Stimulated activated CD4-positive, alpha-beta T cell treated with anti-CD3 and anti-CD28 coated beads, Interleukin-2, amount 100 ng/mL, for 48 hours (primary cell): ENCODE measurements around the gene MOV10L1.

Experiments used
- DNase-seq, 2 donors: peaks; one replicate each; pipeline ENCODE4 v3.0.0-alpha.2; 2020

MOV10L1 gene

DNA sequence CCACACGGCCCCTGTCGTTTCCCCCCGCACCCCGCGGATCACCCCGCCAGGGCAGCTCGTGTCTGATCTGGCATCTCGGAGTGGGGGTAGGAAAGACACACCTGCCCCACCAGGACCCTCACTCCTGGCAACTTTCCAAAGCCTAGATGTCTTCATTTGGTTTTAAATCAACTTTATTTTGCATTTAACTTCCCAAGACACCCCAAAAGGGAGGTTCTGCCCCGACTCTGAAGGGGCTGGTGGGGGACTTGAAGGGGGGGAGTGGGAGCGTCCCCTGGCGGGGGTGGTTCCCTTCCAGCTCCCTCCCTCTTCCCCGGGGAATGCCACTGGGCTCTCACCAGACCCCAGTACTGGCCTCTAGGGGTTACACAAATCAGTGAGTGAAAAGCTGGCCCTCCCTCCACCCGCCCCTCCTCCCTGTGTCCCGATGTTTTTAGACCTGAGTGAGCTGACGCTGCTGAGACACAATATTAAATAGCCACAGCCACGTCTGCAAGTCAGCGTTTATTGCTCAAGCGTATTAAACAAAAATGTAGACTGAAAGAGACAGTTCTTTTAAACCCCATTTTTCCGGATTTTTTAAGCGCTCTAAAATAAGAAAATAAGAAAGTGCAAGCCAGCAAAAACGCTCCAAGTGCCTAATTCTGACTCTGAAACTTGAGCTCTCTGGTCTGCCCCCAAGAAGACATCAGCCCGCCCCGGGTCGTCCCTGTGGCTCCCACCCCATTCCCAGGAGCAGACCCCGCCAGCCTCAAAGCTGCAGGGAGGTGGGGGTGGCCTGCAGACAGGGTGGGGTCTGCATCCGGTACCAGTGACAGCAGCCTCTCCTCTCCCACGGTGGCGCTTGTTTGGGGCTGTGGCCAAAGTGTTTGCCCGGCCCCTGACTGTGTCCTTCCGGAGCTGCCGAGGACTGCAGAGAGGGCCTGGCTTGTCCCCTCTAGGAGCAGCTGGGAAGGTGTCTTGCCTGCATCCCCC is 30.6 kb upstream of the MOV10L1 start:
- DNase-seq: no peak

DNA sequence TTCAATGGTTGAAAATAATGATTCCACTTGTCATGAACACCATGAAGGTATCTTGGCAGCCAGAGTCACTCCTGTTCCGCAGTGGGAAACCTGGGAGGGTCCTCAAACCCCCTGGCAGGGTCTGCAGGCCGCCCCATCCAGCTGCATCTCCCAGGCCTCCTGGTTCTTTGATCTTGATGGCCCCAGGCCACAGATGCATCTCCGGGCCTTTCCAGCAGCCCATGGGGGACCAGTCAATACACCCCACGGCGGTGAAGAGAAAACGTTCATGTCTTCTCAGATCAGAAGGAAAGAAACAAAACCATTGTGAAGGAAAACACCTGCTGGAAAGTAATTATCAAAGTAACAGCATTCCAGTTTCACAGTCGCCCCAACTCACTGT is 29.9 kb upstream of the MOV10L1 start:
- DNase-seq: no peak

DNA sequence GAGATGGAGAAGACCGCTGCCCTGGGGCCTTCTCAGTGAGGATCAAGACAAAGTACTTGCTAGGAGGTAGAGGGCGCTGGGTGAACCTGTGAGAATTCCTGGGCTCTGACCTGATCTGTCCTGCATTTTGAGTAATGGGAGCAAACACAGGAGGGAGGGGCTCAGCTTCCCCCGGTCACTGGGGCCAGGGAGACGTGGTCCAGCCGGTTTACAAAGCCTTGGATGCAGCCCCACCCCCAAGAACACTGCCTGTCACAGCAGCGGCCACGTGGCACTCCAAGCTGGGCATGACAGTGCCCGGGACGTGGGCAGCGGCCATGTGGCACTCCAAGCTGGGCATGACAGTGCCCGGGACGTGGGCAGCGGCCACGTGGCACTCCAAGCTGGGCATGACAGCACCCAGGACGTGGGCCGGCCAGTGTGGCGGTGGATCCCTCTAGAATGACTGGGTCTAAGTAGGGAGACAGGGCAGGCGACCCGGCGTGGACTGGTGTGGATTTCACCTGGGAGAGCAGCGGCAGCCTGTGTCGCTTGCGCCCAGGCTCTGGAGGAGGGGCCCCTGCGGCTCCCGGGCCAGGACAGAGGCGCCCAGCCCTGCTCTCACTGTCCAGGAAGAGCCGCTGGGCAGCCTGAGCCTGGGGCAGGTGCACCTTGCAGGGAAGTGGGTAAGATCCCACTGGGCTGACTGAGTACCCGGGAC is 29.2 kb upstream of the MOV10L1 start:
- no peak for DNase-seq

DNA sequence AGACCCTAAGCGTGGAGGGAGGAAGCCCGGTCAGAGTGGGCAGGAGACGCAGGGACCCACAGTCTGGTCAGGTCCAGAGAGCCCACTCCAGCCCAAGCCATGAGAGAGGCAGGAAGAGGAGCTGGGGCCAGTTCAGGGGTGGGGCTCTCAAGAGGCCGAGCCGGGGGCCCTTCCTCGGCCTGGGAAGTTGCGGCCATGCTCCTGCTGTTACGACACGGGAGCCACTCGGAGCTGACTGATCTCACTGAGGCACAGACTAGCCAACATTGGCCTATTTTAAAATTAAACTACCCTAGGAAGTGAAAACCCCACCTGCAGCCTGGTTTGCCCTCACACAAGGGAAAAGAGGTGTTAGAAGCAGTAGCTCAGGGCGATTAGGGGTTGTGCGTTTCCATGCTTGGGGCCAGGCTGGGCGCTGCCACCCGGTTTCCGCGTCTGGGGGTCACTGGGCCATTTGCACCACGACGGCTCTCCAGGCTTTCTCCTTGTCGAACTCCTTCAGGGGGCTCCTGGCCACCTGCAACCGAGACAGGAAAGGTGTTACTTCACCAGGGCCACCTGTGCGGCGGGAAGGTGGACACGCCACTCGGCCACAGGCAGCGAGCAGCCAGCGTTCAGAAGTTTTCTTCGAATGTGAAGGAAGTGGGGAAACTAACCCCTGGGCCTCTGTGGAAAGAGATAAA is 28.5 kb upstream of the MOV10L1 start:
- DNase-seq: no peak

DNA sequence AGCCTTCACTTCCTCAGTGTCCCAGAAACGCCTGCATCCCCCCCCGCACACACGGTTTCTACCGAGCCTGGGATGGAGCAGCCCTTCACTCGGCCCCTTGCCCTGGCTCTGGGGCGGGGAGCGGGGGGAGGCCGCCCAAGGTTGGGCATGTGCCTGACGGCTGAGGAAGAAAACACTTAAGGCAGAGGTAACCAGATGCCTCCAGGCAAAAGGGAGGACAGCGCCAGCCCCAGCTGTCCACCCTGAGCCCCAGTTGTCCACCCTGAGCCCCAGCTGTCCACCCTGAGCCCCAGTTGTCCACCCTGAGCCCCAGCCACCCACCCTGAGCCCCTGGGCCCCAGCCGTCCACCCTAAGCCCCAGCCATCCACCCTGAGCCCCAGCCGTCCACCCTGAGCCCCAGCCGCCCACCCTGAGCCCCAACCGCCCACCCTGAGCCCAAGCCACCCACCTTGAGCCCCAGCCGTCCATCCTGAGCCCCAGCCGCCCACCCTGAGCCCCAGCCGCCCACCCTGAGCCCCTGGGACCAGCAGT is 27.9 kb upstream of the MOV10L1 start:
- DNase-seq: no peak

DNA sequence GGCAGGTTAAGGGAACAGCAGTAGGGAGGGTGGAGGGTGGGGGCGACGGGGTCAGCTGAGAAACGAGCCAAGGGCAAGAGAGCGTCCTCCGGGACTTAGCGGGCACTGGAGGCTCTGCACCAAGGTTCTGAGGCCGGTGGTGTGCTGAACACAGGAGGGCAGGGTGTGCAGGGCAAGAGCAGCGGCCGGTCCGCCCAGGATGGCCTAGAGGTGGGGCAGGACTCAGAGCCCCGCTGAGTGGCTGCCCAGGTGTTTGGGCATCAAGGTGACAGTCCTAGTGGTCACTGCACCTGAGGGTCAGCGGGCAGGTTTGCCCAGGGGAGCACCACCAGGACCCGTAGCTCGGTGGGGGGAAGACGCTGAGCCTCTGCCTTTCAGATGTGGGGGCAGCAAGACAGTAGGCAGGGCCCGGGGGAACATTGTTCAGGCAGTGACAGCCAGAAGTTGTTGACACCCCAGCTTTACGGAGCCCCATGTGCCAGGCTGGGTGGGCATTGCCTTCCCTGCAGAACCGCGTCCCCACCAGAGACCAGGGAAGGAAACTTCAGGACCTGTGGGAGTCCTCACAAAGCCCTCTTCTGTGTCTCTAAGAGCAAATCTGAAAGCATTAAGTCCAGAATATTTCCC is 27.2 kb upstream of the MOV10L1 start:
- DNase-seq: no peak

DNA sequence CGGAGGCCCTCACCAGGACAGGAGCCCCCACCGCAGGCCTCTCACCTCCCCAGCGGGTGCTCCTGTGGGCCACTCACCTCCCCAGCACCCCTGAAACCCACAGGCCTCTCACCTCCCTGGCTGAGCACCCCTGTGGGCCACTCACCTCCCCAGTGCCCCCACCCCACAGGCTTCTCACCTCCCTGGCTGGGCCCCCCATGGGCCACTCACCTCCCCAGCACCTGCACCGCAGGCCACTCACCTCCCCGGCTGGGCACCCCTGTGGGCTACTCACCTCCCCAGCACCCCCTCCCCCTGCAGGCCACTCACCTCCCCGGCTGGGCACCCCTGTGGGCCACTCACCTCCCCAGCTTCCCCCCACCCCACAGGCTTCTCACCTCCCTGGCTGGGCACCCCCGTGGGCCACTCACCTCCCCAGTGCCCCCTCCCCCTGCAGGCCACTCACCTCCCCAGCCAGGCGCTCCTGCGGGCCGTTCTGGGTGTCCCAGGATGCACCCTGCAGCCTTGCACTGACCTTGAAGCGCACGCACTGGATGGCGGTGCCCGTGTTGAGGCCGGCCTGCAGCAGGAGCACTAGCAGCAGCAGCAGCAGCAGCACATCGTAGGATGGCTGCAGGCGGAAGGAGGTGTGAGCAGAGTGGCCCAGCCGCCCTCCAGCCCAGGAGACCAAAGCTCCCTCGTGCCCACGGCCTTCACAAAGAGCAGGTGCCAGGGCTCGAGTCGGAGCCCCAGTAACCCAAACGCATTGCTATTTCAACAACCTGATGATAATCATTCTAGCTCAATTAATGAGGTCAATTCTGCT is 26.0 kb upstream of the MOV10L1 start:
- DNase-seq: no peak

DNA sequence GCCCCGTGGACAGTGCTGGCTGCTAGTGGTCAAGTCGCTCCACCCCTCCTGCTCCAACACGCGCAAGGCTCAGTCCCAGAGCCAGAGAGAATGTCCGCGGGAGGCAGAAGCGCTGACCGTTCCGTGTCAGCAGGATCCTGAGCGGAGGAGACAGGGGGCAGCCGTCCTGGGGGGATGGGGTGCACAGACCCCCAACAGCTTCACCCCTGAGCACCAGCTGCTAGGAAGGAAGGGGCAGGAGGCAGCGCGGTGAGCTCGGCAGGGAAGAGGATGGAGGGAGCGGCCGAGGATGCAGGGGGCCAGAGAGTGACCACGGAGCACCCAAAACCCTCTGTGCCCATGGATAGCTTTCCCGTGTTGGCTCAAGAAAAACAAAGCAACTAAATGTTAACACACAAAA is 25.4 kb upstream of the MOV10L1 start:
- no peak for DNase-seq

DNA sequence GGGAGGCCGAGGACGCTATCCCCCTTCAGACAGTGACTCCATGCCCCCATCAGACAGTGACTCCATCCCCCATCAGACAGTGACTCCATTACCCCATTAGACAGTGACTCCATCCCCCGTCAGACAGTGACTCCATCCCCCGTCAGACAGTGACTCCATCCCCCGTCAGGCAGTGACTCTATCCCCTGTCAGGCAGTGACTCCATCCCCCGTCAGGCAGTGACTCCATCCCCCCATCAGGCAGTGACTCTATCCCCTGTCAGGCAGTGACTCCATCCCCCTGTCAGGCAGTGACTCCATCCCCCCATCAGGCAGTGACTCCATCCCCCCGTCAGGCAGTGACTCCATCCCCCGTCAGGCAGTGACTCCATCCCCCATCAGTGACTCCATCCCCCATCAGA is 22.6 kb upstream of the MOV10L1 start:
- no peak for DNase-seq

DNA sequence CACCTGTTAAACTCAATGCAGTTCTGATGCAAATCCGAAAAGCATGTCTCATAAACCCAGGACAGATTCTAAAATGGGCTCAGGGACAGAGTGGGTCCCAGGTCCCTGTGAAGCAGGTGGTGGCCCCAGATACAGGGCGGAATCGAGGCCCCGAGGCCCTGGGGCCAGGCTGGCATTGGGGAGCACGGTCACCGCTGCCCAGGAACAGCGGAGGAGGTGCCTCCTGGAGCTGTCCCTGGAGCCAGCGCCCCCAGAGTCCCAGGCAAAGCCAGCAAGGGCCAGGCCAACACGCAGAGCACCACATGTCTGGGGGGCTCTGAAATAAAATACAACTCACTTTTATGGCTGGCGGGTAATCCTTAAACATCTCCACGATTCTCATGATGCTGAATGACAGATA is 21.7 kb upstream of the MOV10L1 start:
- no peak for DNase-seq

DNA sequence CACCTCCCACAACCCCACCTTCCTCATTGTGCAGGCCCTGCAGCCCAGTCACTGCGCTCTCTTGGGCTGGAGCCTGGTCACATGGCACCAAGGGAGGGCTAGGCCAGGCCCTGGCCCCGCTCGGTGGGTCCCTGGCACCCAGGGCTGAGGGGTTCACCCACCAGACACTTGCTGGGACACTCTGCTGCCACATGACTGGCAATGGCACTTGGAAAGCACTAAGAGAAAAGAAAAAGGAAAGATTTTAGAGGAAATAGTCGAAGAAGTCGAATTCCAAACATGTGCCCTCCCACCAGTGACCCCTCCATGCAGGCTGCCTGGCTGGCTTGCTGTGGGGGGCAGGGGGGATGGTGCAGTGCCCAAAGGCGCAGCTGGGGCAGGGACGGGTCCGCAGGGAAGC is 19.4 kb upstream of the MOV10L1 start:
- DNase-seq: no peak

DNA sequence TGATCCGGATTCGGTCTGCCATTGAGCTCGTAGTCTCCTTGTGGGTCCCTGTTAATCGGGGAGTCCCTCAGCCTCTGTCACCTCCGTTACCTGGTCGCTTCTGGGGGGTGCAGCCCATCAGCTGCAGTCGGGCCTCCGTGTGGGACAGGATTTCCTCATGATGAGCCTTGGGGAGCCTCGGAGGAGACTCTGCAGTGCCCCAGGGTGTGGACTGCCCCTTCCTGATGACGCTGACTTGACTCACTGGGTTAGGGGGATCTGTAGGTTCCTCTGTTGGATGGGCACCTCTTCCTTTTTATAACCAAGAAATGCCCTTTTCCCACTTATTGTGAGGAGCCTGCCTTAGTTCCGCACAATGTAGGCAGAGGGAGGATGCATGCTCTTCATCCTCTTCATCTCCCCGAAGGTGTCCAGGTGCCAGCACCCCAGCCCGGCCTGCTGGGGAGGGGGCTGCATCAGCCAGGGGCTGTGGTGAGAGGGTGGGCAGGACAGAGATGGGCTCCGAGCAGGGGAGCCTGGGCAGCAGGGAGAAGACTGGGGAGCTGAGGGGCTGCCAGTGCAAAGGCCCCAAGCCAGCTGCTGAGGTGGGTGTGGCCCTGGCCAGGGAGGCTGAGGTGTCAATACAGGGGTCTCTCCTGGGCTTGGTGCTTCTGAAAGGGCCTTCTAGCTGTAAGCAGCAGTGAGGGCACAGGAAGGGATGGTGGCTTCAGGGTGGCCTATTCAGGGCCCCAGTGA is 18.2 kb upstream of the MOV10L1 start:
- DNase-seq: no peak

DNA sequence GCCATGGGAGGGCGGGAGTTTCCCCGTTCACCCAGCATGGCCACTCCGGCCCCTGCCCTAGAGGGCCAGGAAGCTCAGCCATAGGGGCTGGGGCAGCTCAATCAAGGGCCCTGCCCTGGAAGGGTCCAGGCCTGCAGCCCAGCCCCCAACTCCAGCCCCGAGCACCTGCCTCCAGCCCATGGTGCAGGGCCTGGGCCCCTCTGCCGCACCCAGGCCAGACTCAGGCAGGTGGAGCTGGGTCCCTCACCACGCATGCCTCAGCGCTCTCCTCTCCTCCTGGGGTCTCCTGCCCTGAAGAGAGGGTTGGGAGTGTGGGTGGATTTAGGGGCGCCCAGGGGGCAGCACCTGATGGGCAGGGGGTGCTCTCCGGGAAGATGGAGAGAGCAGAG is 17.6 kb upstream of the MOV10L1 start:
- no peak for DNase-seq

DNA sequence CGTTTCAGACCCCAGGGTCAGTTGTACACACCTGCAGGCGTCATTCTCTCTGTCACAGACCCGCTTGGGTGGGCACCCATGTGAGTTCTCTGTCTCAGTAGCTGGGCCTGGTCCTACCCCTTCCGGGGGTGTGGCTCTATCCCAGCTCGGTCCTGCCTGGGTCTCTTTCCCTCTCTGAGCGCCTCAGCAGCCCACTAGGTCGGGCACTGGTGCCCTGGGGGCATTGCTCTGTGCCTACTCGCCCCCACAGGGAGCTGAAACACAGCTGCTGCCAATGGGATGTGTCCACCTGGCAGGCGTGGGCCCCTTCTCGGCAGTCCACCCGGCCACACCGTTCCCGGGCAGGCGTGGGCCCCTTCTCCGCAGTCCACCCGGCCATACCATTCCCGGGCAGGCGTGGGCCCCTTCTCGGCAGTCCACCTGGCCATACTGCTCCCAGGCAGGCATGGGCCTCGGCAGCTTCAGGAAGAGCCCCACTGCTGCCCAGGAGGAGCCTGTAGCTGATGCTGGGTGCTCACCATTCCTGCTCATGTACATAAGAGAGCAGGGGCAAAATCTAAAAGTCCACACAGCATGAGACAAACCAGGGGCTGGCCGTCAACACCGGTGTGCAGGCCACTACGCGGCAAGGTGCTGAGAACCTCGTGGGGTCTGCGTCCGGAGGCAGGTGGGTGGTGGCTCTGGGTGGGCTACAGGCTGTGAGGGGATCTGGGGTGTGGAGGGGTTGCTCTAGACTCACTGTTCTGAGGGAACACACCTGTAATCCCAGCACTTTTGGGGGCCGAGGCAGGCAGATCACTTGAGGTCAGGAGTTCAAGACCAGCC is 16.9 kb upstream of the MOV10L1 start:
- DNase-seq: no peak

DNA sequence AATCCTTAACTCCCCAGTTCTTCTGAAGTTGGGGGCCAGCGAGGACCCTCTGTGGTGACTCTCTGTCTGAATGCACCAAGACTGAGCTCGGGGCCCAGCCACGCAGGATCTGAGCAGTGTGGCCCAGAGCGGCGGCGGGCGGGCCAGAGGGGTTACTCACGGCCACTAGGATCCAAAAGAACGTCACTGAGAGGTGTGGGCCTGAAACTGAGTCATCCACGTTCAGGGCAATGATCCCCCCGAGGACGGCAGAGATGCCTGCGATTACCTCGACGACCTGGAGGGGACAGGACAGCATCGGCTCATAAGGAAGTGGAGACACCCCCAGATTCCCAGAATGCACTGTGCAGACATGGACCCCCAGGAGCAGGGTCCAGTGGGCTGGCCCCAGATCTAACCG is 15.8 kb upstream of the MOV10L1 start:
- no peak for DNase-seq

DNA sequence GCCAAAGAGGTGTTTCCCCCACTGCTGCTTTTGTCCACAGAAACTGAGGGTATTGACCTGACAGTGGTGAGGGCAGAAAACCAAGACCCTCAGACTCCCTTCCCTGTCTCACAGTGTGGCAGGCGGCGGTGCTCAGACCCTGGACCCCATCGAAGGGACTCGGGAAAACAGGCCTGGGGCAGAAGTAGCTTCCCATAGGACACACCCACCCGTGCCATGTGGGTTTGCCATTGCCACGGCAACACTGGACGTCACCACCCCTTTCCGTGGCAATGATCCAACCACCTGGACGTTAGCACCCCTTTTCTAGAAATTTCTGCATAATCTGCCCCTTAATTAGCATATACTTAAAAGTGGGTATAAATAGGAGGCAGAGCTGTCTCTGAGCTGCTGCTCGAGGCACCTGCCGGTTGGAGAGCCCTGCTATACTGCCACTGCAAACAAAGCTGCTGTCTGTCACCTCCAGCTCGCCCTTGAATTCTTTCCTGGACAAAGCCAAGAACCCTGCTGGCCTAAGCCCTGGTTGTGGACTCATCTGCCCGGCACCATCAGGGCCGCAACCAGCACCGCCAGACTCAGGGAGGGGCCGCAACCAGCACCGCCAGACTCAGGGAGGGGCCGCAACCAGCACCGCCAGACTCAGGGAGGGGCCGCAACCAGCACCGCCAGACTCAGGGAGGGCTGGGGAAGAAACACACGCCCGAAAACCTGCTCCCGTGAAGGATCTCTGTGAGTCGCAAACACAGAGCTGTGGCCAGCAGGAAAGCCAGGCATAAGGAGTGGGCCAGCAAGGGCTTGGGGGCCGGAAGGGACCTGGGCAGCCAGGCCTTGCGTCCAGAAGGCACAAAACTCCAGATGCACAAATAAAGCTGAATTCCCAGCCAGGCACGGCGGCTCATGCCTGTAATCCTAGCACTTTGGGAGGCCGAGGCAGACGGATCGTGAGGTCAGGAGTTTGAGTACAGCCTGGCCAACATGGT is 15.0 kb upstream of the MOV10L1 start:
- no peak for DNase-seq

DNA sequence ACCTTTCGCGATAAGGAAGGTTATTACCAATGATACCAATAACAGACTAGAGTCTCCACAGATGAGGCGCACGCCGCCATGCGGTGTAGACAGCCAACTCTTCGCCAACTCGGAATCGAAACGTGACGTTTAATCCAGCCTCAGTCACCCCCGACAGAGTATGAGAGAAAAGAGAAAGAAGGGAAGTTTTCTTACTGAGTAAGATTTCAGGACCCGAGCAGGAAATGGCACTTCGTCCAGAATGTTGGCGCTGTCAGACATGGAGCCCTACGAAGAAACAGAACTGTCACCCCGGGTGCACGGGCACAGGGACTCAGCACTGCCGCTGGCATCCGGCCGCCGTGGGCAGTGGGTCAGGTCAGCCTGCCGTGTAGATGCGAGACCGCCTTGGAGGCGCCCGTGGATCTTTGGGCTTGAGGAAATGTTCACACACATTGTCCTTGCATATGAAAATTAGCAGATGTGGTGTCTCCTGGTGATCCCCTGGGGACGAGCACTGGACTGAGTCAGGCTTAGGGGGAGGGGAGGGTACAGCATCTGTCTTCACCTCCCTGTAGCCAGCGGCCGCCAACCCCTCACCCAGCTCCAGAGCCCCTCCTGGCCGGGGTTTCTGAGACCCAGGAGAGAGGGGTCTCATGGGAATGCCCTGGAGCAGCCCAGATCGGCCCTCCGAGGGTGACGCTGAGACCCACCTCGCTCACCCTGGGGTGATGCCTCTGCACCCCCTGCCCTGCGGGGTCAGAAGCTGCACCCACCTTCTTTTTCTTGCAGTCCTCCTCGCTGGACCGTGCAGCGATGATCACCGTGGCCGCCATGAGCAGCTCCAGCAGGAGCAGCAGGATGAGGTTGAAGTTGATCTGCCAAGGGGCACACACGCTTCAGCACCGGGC is 12.9 kb upstream of the MOV10L1 start:
- DNase-seq: no peak

DNA sequence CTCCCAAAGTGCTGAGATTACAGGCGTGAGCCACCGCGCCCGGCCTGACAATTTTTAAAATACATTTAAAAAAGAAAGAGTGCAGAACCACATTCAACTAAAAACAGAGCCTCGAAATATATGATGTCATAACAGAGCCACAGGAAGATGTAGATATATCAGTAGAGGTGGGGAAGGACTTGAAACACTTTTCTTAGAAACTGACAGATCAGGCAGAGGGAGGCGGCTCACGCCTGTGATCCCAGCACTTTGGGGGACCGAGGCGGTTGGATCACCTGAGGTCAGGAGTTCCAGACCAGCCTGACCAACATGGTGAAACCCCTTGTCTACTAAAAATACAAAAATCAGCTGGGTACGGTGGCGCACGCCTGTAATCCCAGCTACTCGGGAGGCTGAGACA is 11.6 kb upstream of the MOV10L1 start:
- DNase-seq: no peak
